NT2/D1 (cell line): ENCODE results near the gene SYNE2.

ENCODE experiments used
- YY1 ChIP-seq: IDR thresholded peaks from 2 replicates; pipeline ENCODE4 v1.6.1; 2011; ENCODE audit not compliant: insufficient read length, insufficient read depth
- ZNF274 ChIP-seq: IDR thresholded peaks from 2 replicates; pipeline ENCODE4 v1.6.1; 2011; ENCODE audit warnings: mild to moderate bottlenecking, low read depth, low read length

GRCh38 chr14:63881926-63882325 lies 29.1 kb downstream of the SYNE2 start:
- TF ChIP-seq ZNF274 (no peak), YY1 (no peak)
